WTC11 (cell line): ENCODE measurements around the gene RFWD3.

Source experiments
- CREB1 ChIP-seq: sonication (generic); formaldehyde crosslinking; IDR thresholded peaks from 2 replicates; pipeline ENCODE4 v1.8.0; 2023; ENCODE audit warnings: mild to moderate bottlenecking, missing genetic modification reagents
- CTCF ChIP-seq: fragments of 200-600 bp; IDR thresholded peaks from 2 replicates; pipeline ENCODE4 v1.8.0; 2022; ENCODE audit warnings: antibody characterized with exemption
- ESRRA ChIP-seq: sonication (generic); formaldehyde crosslinking; IDR thresholded peaks from 2 replicates; pipeline ENCODE4 v1.8.1; 2022; ENCODE audit warnings: mild to moderate bottlenecking, missing genetic modification reagents, borderline replicate concordance
- JUN ChIP-seq: sonication (generic); formaldehyde crosslinking; IDR thresholded peaks from 2 replicates; pipeline ENCODE4 v1.8.0; 2023; ENCODE audit warnings: mild to moderate bottlenecking, missing genetic modification reagents
- ZNF121 ChIP-seq: sonication (generic); formaldehyde crosslinking; IDR thresholded peaks from 2 replicates; pipeline ENCODE4 v1.8.0; 2023; ENCODE audit warnings: missing genetic modification reagents
- ZNF423 ChIP-seq: fragments of 250-450 bp; sonication (Bioruptor Pico); IDR thresholded peaks from 2 replicates; pipeline ENCODE4 v2.1.2; 2022; ENCODE audit warnings: mild to moderate bottlenecking, moderate library complexity
- TF ChIP-seq, protein P1 (sequence below): sonication (generic); formaldehyde crosslinking; IDR thresholded peaks from 2 replicates; pipeline ENCODE4 v1.8.0; 2022; ENCODE audit warnings: mild to moderate bottlenecking, missing genetic modification reagents

GRCh38 chr16:74698222-74698621, 31.5 kb upstream of the RFWD3 start:
- TF ChIP-seq JUN (CRISPR knock-in tag) (no peak), CTCF (no peak), CREB1 (no peak), ZNF121 (no peak), ESRRA (no peak), ZNF423 (CRISPR knock-in tag) (no peak)
- TF ChIP-seq, protein P1, sequence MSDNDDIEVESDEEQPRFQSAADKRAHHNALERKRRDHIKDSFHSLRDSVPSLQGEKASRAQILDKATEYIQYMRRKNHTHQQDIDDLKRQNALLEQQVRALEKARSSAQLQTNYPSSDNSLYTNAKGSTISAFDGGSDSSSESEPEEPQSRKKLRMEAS (CRISPR knock-in tag), result no peak
